NCI-H1436 treated with DMSO at 0.1 percent for 48 hours (cell line): ENCODE results near the gene FYCO1.

Source experiments
- DNase-seq: peaks from one replicate; lab custom pipeline; 2025; lab: John Stamatoyannopoulos, UW

The FYCO1 gene

GRCh38 chr3:45915518-45916231 is 79.9 kb downstream of the FYCO1 start:
- DNase-seq, result no peak

DNA sequence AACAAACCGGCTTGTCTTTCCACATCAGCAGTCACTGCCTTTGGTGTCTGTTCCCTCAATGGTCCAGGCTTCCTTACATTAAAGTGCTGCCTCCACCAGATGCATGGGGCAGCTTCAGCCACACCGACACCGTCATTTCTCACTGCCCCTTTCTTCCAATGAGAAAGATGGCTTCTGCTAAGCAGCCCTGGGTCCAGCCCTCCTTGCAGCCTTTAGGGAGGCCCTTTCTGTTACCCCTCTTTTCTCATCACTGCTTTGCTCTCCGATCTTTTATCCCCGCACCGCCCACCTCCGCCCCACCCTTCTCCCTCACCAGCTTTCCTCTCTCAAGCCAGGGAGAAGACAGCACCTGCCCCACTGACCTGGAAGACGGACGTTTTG is 80.6 kb downstream of the FYCO1 start:
- no peak for DNase-seq

GRCh38 chr3:45914362-45915058 is 81.1 kb downstream of the FYCO1 start:
- no peak for DNase-seq

- DNase-seq, result no peak
Measured at GRCh38 chr3:45912435-45912834, 83.2 kb downstream of the FYCO1 start.

GRCh38 chr3:45911511-45912226 is 84.0 kb downstream of the FYCO1 start:
- DNase-seq, result no peak

- no peak for DNase-seq
Measured at GRCh38 chr3:45910892-45911291, 84.7 kb downstream of the FYCO1 start.

- DNase-seq, result no peak
Measured at GRCh38 chr3:45909542-45909941, 86.1 kb downstream of the FYCO1 start.

DNA sequence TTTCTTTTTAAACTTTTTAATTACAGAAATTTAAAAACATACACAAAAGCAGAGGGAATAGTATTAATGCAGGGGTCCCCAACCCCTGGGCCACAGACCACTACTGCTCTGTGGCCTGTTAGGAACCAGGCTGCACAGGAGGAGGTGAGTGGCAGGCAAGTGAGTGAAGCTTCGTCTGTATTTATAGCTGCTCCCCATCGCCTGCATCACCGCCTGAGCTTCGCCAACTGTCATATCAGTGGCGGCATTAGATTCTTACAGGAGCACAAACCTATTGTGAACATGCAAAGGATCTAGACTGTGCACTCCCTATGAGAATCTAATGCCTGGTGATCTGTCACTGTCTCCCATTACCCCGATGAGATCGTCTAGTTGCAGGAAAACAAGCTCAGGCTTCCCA is 86.9 kb downstream of the FYCO1 start:
- DNase-seq, result no peak

DNA sequence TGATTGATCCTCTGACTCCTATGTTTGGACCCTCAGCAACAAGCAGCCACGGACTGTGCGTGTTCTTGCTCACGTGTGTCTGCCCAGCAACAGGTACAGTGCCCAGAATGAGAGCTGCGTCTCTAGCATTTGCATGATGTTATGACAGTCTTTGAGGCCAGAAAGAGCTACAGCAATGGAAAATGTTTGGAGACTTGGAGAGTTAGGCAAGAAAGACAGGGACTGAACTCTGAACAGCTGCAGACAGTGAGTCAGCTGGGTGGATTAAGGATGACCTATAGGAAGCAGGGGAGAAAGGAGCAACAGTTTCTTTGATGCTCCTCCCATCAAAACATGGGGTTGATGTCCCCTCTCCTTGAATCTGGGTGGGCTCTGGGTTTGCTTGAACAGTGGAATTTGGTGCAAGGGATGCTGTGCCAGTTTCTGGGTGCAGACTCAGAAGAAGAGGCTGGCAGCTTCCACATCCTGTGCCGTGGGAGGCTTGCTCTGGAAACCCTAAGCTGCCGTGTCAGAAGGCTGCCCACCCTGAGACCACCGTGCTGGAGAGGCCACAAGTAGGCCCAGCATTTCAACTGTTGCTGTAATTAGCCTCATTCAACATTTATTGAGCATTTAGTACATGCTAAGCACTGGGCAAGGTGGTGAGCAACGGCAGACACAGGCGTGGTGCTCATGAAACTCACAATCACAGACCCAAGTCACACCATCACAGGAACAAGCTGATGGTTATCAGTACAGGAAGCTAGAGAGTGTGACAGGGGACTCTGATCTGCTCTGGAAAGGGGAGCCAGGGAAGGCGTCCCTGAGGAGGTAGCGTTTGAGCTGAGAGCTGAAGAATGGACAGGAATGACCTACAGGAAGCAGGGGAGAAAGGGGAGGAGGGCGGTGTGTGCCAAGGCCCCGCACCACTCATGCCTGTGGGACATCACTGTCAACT is 87.6 kb downstream of the FYCO1 start:
- no peak for DNase-seq

DNA sequence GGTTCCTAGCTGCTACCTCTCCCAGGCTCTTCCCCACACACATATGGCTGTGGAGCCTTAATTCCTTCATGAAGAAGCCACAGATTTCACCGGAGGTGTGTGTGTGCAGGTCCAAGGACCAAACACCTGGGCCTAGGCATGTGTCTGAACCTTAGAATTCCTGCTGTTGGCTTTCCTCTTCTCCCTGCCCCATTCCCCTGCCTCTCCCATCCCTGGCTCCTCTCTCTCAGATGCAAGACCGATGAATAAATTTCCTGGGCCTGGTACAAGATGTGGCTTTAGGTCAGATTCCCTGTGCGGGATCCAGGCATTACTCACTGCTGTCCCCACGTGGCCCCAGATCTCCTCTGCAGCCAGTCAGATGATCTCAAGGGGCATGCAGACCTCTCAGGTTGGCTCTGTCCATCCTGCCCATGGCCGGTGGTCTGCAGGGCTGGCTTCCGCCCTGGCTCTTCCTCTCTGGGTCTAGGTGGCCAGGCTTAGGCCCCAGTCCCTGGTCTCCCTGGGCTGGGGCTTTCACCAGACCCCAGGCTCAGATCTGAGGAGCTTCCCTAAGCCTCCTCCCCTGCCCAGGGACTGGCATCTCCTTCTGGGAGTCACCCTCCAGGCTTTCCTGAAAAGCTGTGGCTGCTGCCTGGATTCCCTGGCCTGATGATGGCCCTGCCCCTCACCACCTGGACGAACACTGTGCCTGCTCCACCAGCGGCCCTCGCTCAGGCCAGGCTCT is 88.8 kb downstream of the FYCO1 start:
- DNase-seq, result no peak

- no peak for DNase-seq
Measured at GRCh38 chr3:45905755-45906154, 89.9 kb downstream of the FYCO1 start.

DNA sequence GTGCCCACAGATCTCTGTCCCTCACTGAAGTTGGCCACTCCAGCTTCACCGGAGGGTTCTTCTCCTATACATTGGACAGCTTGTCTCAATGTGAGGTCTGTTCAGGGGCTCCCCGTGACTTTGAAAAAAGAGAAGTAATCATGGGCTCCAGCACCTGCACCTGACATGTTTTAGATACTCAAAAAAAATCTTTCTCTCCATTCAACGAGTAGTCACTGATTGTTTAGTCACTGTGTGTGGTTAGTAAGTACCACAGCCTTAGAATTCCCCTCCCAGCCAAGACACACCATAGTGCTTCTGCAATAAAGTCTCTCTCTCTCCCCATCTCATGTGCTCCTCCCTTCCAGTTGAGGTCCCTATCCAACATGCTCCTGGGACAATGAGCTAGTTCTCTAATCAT is 90.7 kb downstream of the FYCO1 start:
- no peak for DNase-seq

- no peak for DNase-seq
Measured at GRCh38 chr3:45896956-45897355, 98.7 kb downstream of the FYCO1 start.

GRCh38 chr3:45895686-45896468 is 99.7 kb downstream of the FYCO1 start:
- no peak for DNase-seq

- DNase-seq, result no peak
Measured at GRCh38 chr3:45894015-45894414, 101.6 kb downstream of the FYCO1 start.

- DNase-seq, result no peak
Measured at GRCh38 chr3:45892161-45892560, 103.5 kb downstream of the FYCO1 start.

DNA sequence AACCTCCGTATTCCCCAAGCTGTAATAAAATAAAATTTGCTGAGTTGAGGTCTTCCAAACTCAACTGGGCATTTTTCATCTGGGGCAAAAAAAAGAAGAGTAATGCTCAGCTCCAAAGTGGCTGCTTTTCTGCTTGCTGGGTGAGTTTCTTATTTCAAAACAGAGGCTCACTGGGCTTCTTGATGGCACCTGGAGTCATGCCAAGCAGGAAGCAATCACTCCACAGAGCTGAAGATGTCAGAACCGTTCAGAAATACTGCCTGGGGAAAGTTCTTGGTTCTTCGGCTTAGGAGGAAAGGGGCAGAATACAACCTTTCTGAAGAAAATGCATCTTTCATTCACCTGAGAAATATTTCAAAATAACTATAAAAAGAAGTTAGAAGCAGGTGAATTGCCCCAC is 105.2 kb downstream of the FYCO1 start:
- DNase-seq, result no peak

DNA sequence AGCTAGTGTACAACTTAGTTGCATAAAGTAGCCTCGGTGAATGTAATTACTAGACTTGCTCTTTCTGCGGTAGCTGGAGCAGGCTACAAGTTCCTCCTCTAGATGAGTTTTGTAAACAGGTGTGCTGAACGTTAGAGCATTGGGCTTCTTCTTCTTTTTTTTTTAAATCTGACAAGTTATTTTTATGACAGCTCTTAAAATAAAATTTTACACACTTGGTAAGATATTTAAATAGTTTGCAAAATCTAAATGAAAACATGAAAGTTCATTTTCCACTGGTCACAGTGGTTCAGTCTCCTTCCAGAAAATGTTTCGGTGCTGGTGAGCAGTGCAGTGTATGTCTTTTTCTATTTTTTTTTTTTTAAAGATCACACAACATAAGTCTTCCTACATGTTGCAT is 106.3 kb downstream of the FYCO1 start:
- DNase-seq, result no peak

DNA sequence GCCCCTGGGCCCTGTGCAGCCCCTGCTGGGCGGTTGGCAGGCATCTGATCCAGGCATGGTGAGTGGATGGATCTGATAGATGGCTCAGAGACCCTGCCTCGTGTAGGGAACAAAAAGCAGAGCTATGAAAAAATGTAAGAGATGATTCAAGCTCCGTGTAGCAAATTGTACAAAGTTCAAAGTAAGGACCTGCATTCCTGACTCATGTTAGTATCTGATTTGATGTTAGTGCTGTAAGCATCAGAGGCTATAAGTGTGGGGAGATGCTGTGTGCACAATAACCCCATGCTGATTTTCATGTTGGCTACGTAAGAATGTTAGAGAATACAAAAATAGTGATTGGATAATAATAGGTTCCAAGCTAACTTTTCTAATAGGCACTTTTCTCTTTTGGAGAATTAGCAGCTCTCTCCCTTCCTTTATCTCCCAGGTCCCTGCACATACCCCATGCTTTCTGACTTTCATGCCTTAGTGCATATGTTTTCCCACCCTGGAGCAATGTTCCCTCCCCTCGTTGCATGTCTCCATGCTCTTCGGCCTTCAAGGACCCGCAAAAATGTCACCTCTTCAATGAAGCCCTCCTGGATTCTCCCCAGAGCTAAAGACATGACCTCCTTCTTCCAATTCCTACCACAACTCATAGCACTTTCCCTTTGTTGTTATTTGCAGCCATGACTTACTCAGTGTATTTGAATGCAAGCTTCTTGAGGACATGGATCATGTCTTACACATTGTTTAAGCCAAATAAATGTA is 107.7 kb downstream of the FYCO1 start:
- DNase-seq, result no peak

GRCh38 chr3:45887285-45887684 is 108.3 kb downstream of the FYCO1 start:
- DNase-seq, result no peak
